Measurements from ENCODE around the gene LRRK1.

Gene LRRK1

DNA sequence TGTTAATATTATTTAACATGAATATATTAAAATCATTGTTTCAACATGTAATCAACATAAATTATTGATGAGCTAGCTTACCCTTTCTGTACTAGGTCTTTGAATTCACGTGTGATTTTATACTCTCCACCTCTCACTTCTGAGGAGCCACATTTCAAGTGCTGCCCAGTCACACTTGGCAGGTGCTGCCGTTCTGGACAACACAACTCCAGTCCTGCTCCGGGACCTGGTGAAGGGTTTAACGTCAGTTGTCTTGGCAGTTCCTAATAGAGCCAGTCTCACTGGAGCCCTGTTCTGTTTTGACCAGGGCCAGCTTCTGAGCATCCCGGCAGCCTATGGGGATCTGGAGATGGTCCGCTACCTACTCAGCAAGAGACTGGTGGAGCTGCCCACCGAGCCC, 64.1 kb downstream of the LRRK1 start:
- DNase-seq: no peak

DNA sequence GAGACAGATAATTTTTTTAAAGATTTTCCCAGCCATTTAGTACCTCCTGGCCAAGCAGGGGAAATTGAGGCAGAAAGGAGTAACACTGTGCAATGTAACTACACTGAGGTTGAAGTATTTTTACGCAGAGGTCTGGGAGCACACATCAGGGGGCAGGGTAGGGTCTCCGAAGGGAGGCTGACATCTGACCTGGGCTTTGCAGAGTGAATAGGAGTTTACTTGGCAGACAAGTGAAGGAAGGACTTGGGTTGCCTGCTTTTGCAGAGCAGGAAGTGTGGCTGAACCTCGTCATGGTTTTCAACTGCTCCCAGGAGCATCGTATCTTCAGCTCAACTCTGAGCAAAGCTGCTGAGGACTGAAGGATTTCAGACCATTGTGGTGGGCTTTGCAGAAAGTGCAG, 66.2 kb downstream of the LRRK1 start:
- DNase-seq: no peak

DNA sequence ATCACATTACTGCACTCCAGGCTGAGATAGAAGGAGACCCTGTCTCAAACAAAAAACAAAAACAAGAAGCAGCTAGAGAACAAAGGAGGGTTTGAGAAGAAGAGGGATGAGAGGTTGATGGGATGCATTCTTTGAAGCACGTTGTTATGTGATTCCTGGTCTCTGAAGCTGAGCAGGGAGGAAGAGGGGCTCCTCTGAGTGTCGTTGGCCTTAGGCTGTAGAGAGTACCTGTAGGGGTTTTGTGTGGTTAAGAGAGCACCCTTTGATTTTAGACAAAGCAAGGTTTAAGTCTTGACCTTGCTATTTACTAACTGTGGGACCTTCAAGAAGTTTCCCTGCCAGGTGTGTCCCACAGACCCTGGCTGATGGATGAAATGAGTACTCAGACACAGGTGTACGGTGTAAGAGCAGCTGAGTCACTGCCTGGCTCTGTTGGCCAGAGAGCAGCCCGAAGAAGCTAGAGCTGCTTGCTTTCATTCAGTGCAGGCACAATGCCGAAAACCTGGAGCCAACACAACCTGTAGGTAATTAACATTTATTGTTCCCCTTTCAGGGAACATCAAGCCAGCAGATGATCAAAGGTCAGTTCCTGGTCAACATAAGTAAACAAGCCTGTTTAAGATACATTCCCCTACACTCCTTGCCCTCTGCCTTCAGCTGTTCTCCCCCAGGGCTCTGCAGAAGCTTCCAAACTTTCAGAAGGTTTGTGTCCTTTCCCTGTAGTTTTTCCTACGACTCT, 67.2 kb downstream of the LRRK1 start:
- DNase-seq: no peak

DNA sequence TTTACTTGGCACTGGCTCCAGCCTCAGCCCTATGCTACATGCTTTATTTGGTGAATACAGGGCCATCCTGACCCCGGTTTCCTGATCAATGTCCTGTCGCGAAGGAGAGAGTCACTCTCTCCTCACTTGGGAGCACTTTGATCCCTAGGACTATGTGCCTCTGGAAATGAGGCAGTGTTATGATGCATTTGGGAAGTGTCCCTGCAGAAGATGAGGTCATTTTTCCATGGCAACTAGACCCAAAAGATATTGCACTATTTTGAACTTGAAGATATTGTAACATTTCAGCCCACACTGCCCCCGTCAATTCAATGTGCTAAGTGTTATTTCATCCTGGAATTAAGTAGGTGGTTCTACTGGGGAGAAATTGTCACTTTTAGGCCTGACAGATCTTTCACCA, 68.0 kb downstream of the LRRK1 start:
- no peak for DNase-seq

DNA sequence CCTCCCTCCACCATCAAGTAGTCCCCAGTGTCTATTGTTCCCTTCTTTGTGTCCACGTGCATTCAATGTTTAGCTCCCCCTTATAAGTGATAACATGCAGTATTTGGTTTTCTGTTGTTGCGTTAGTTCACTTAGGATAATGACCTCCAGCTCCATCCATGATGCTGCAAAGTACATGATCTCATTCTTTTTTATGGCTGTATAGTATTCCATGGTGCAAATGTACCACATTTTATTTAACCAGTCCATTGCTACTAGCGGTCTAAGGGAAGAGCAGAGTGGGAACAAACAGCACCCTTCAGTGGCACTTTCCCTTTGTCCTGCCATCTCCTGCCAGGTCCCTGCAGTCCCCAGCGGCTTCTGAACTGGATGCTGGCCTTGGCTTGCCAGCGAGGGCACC, 69.1 kb downstream of the LRRK1 start:
- no peak for DNase-seq

DNA sequence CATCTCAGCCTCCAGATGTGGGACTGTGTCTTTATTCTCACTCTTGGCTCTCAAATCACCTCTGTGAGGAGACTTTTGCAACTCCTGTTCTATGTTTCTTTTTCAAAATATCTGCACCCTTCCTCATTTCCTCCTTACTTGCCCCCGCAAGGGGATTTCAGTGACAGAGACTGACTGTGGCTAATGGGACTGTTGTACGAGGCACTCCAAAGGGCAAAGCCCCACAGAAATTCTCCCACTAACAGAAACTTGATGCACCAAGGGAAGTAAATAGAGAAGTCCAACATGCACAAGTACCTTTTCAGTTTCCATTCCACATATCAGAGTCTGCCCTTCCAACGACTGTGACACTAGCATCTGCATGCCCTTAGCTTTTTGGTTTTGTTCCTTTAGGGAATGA, 69.7 kb downstream of the LRRK1 start:
- DNase-seq: no peak

DNA sequence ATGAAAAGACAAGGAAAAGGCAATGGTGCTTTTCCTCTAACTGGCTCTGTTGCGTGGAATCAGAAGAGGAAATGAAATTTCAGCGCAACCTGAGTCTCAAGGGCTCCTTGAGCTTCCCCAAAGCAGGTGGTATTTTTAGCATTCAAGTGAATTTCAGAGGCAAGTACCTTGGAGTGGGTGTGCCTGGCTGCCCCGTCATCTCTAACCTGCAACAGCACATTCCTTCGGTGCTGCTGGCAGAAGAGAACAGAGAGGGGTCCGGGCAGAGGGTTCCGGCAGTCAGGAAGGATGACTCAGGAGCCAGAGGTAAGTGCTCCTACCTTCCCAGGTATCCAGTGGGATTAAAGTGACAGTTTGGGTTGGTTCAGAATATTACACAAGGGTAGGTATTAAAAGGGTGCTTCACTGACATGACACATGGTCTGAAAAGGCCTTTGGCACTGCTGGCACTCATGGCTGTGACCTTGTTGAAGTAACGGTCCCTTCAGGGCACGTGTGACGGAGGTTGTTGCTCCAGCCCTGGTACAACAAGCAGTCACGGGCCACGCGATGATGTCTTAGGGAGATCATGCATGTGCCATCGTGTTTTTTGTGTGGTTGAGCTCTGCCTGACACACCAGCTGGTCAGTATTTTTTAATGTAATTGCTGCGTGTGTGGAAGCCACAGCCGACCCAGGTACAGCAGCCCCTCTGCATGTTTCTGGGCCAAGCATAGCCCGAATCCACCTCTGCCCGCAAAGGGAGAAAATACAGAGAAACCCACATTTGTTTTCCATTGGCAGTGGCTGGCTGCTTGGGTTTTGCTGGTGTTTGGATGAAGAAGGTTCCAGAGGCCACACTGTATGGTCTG, 75.7 kb downstream of the LRRK1 start:
- no peak for DNase-seq

DNA sequence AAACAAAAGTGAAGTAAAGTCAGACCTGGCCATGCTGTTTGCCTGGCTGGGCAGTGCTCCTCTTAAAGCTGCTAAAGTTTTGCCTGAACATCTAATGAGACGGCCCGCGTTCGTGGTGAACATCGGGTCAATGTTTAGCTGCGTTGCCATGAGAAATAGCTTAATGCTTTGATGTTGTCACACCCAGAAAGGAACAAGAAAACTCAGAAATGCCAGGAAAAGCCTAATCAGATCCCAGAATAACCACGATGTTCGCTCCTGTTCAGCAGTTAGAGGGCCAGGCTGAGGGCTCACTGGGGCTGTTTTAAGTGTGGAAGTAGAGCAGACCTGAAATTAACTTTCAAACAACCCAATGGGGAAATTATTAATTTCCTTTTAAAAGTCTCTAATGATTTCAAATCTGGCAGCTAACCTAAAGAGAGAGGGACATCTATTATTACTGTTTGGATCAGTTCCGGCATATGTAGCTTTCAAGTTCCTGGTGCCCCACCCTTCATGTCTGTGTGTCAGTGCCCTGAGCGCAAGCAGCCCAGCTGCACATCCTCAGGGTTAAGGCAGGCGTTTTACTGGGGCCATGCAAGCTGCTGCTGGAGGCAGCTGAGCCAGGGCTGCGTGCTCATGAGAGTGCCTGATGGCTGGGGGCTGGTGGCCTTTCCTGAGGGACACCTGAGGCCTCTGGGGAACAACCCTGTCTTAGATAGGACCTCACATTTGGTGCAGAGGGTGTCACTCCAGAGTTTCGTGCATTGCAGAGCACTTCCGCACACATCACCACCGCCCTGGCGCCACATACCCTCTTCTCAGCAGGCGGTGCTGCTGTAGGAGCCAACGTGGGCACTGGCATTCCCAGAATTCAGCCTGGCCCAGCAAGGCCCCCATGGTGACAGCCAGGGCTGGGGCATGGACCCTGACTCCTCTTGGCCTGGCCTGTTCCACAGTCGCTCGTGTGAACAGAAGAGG, 76.6 kb downstream of the LRRK1 start:
- DNase-seq: no peak

DNA sequence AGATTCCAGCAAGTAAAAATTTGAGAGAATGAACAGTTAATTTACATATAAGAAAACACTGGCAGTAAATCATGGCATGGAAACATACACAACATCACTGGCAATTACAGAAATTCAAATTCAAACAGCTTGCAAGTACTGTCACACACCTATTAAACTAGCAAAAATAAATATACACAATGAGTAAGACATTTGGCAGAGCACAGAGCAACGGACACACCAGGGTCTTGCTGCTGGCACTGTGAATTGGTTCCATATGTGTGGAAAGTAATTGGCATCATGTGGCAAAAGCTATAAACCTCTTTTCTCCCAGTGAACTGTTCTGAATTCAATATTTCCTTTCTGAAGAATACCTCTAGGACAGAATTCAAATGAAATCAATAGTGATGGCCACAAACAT, 78.3 kb downstream of the LRRK1 start:
- DNase-seq: no peak

DNA sequence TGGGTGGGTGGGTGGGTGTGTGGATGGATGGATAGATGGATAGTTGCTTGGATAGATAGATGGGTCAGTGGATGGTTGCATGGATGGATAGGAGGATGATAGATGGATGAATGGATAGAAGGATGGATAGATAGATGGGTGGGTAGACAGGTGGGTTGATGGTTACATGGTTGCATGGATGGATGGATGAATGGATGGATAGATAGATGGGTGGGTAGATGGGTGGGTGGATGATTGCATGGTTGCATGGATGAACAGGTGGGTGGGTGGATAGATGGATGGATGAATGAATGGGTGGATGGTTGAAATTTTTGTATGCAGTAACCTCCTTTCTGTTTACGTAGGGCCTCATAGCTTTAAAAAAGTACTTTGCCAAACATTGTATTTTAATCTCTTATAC, 79.5 kb downstream of the LRRK1 start:
- DNase-seq: no peak

DNA sequence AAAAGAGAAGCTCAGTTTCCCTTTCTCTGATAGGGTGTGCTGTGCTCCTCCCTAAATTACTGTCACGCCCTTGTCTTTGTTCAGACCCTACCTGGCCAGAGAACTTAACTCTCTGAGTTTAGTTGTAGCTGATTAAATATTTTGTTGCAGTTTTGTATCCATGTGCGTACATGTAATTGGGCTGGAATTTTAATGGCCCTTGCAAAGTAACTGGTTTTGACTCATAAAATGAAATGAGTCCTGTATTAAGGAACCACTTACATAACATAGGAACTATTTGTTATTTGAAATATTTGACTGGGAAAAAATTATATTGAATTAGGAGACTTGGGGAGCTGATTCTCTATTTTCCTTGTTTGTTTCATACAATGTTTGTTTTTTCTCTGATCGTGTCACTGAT, 80.2 kb downstream of the LRRK1 start:
- DNase-seq: no peak

DNA sequence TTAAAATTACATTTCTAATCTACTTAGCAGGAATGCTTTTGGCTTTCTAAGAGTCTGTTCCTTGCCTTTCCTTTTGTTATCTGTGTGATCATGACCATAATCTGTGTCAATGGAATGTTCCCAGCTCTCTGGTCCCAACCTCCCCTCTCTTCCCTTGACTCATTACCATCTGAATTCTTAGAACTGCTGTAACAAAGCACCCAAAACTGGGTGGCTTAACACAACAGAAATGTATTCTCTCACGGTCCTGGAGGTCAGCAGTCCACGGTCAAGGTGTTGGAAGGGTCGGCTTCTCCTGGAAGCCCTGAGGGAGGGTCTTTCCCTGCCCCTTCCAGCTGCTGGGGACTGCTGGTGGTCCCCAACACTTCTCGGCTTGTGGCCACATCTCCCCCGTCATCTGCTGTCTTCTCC, 81.1 kb downstream of the LRRK1 start:
- no peak for DNase-seq

DNA sequence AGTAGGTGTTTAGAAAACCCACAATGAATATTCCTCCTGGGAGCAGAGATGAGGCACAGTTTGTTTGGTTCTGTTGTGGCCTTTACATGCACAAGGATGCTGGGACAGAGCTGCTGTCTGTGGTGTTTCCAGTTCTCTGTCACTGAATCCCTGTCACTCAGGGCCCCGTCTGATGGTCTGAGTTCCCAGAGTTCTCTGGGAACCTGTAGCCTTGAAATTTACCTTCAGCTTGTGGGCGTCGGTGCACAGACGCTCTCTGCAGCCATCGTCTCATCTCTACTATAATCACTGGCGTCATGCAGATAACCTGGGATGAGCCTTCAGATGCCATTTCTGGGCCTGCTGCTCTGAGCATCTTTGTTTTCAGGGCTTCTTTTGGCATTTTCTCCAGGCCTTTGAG, 81.9 kb downstream of the LRRK1 start:
- no peak for DNase-seq

DNA sequence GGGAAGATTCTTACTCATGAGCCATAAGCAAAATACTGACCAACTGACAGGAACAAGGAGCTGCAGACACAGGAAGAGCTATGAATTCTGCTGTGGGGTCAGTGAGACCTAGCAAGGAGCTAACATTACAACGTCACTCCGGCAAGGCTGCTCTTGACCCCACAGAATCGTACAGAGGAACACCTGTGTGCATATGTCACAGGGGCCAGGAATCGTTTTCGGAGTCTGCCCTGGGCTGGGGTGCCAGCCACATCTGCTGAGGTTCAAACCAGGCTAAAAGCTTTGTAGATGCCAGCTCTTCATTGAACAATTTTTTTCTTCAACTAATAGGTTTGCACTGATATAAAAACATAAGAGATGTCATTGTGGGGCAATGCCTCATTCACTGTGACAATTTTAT, 82.6 kb downstream of the LRRK1 start:
- no peak for DNase-seq

DNA sequence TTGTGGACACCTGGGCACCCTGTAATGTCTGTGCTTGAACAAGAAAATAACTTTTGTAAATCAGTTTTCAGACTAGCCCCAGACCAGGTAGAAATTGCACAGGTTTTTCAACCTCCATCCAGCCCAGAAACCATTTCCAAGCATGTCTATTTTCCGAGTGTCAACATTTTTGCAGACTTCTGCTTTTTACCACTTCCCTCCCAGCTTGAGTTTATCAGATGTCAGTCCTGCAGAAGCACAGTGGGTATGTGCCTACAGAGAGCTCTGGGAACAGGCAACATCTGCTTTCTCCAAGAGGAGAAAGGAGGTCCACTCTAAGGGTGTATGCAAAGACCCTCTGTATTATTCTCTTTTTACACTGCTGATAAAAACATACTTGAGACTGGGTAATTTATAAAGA, 83.9 kb downstream of the LRRK1 start:
- DNase-seq: no peak

DNA sequence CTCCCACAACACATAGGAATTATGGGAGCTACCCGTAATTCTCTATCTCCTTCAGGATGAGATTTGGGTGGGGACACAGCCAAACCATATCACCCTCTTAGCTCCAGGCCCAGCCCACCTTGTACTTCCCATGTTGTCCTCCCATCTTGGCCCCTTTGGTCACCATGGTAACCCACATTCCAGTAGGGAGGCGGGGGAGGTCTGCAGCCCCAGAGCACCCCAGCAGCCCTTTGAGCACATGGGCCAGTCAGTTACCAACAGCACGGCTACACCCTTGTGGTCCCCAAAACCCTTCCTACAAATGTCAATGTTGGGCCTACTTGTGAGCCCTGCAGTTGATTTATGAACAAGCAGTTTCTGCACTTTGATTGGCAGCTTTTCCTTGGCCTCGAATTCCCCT, 84.5 kb downstream of the LRRK1 start:
- DNase-seq: no peak

DNA sequence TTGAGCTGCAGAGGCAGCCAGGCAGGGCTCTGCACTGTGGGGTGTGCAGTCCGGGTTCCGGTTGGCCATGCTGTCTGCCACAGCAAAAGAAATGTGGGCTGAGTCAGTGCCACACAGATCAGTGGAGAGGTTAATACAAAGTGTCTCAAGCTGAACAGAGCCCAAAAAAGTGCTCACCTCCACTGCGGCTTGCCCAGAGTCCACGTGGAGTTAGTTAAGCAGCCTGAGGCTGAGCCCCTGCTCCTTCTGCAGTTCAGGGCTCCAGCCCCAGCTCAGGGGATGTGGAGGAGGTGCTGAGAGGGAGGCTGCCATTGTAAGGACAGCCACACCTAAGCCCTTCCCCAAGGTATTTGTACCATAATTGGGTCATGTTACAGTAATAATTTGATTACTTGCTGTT, 85.3 kb downstream of the LRRK1 start:
- DNase-seq: no peak

DNA sequence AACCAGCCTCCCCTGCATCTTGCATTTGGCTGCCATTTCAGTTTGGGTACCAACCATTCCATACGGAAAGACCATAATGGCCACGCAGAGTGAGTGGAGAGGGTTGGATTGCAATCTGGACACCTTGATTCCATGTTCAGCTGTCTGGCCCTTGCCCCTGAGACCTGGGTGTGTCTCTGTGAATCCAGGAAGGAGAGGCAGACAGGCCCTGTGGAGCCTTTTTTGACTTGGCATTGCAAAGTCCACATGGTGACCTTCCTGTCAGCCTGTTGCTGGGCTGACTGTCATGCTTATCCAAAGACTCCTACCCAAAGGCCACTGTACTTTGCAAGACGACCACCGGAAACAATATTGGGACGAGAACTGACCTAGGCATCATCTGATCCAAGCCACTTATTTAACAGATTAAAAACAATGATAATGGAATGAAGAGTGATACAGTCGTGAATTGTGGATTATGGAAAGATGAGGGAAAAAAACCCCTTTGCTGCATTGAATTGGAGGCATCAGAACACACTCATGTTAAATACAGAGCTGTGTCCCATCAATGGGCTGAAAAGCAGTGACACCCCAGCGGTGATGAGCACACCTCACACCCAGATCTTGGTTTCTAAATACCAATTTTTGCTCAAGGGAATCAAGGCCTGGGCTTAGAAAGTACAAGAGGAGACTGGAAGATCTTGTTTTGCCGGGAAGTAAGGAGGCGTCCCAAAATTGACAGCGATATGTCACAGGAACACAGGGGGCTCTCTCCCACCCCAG, 86.0 kb downstream of the LRRK1 start:
- no peak for DNase-seq

DNA sequence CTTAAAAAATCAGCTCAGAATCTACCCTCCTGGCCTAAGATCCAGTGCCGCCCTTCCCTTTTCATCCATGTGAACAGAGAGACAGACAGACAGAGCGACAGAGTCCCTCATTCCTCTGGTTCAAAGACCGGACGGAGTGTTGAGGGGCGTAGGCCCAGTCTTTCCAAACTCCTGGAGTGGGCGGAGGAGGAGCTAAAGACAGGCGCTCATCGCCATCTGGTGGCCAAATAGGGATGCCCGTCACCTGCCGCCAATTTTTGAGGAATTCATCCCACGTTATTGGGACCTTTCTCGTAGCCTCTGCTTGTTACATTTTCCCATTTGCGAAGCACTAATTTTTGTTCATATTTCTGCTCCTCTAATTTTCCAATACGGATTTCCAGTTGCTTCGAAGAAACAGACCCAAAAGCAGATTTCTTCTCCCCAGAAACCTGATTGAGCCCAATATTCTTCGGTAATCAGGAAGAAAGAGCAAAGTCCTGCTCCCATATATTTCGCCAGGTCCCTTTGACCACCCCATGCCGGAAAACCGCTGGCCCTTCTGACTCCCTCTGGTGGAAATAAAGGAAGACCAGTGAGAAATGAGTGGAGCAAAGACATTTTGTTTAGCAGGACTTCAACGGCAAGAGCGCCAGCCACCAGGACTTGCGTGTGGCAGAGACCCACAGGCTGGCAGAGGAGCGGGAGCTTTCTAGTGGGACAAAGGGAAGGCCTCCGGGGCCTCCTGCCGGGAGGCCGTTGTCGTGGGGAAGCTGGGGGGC, 88.0 kb downstream of the LRRK1 start:
- peak; percentile 72 for DNase-seq

DNA sequence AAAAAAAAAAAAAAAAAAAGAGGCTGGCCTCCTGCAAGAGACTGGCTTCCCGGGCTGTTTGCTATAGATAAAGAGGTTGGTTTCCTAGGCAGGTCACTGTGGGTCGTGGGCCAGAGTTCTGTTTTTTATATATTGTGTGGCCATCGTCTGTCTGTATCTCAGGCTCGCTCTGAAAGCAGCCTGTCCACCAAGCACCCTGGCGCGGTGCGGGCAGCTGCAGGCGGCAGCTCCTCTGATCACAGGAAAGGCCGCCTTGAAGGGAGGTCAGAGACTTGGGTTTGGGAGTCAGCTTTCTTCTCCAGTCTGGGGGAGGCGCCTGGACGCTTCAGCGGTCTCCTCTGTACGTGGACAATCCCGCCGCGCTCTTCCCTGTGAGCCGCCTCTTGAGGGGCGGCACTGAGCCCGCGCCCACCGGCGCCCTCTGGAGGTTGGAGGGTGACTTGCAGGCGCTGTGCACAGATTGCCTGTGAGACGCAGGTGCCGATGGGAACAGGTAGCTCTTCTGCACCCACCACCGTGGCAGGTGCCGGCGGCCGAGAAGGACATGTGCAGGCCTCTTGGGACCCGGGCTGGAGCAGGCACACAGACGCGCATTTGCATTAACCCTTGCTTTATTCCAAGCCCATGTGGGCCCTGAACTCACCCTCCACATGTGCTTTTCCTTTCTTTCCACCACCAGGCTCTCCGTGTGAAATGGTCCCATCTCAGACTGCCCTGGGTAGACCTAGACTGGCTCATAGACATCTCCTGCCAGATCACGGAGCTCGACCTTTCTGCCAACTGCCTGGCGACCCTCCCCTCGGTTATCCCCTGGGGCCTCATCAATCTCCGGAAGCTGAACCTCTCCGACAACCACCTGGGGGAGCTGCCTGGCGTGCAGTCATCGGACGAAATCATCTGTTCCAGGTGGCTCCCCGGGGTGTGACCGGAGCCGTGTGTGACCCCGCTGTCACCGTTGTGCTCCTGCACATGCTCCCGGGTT, 89.3 kb downstream of the LRRK1 start:
- peak; percentile 88 for DNase-seq

DNA sequence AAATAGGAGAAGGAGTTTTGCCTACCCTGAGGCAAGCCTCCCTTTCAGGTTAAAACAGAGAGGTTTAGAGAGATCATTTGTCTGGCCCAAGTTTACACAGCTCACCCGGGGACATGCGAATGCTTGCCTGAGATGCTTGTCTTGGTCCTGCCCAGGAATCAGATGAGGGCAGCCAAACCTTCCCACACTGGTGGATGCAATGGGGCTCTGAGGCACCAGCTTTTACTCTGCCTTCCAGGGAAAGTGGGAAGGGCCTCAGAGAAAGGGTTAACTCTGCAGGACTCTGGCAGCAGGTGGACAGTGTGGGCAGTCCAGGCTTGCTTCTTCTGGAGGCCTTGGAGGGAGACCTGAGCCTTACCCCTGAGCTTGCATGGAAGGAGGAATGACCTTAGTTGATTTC, 90.0 kb downstream of the LRRK1 start:
- no peak for DNase-seq

Data from activated naive CD4-positive, alpha-beta T cell treated with anti-CD3 and anti-CD28 coated beads, Interleukin-2, amount 50 U/mL, for 16 hours (primary cell).